RWPE1 (cell line): Measurements from ENCODE around the gene RIPK3.

Source experiments
- CTCF ChIA-PET: fragments of 350-600 bp; sonication (Branson Sonifier 250); formaldehyde crosslinking; extraction: SDS; loops from one replicate; lab custom pipeline; 2021; lab: Yijun Ruan, JAX
- POLR2A ChIA-PET: fragments of 400-600 bp; formaldehyde crosslinking; extraction: SDS; loops from one replicate; lab custom pipeline; 2020; ENCODE audit warnings: antibody characterized with exemption; ENCODE audit not compliant: low non-redundant PET; lab: Yijun Ruan, JAX
- DNase-seq: peaks from one replicate; pipeline ENCODE4 v3.0.0; 2012; ENCODE audit warnings: low spot score
- H3K27ac ChIP-seq: fragments of 450-650 bp; 2 replicates; pipeline ENCODE4 v1.5.1; 2017
- TF ChIP-seq, protein P1 (sequence below): fragments of 450-650 bp; conservative IDR thresholded peaks from 2 replicates; pipeline ENCODE4 v1.5.1; 2017; ENCODE audit warnings: low read depth, mild to moderate bottlenecking

RIPK3 gene

DNA sequence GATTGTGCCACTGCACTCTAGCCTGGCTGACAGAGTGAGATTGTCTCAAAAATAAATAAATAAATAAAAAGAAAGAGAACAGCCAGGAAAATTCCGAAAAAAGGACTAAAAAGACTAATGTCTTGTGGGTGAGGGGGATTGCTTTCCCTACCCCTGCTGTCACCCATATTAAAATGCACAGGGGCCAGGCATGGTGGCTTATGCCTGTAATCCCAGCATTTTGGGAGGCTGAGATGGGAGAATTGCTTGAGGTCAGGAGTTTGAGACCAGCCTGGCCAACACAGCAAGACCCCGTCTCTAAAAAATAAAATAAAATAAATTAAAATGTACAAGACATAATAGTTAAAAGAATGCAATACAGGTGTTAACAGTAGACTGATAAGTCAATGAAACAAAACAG is 46.3 kb downstream of the RIPK3 start:
- ChIA-PET CTCF (interaction anchor here (1.2 to 1.7 kb wide), 2 partner anchors 10 to 12 kb away, joined by 3 to 4 read pairs; no protein-coding TSS in a partner anchor), POLR2A (no interaction called here)
- H3K27ac ChIP-seq, result no peak overlapping the region
- no peak for DNase-seq
- TF ChIP-seq, protein P1, sequence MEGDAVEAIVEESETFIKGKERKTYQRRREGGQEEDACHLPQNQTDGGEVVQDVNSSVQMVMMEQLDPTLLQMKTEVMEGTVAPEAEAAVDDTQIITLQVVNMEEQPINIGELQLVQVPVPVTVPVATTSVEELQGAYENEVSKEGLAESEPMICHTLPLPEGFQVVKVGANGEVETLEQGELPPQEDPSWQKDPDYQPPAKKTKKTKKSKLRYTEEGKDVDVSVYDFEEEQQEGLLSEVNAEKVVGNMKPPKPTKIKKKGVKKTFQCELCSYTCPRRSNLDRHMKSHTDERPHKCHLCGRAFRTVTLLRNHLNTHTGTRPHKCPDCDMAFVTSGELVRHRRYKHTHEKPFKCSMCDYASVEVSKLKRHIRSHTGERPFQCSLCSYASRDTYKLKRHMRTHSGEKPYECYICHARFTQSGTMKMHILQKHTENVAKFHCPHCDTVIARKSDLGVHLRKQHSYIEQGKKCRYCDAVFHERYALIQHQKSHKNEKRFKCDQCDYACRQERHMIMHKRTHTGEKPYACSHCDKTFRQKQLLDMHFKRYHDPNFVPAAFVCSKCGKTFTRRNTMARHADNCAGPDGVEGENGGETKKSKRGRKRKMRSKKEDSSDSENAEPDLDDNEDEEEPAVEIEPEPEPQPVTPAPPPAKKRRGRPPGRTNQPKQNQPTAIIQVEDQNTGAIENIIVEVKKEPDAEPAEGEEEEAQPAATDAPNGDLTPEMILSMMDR, result no peak

DNA sequence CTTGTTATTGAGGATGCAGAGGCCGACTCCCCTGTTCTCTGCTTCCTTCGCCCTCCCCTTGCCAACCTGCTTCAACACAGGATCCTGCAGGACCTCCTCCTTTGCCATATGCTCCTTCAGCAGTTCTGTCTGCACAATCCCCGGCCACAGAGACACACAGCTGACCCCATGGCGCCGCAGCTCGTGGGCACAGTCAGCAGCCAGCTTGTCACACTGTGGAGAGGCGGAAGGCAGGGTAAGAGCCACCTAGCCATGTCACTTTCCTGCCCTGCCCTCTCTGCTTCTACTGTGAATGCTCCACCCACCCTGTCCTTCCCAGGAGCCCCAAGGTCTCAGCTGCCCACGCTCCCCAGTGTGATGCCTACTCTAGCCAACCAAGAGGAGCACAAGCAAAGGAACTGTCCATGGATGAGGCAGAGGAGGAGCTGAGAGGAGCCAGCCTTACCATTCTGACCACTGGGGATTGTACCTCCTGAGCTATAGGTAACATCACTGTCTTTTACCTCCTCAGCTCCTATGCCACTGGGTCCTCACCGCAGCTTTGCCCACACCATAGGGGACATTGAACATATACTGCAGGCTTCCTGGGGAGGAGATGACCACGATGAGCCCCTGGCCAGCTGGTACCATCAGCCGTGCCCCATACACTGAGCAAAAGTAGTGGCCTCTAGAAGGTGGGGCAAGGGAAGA is 47.5 kb downstream of the RIPK3 start:
- TF ChIP-seq, protein P1, result no peak
- ChIA-PET CTCF (interaction anchor here (1.0 to 1.7 kb wide), 3 partner anchors 9 to 50 kb away, joined by 3 to 4 read pairs (median 3); partner anchors contain the start of gene TINF2), POLR2A (no interaction called here)
- no peak for DNase-seq
- peak overlapping the region; percentile 13; the same call in 1 of the 2 replicates for H3K27ac ChIP-seq

DNA sequence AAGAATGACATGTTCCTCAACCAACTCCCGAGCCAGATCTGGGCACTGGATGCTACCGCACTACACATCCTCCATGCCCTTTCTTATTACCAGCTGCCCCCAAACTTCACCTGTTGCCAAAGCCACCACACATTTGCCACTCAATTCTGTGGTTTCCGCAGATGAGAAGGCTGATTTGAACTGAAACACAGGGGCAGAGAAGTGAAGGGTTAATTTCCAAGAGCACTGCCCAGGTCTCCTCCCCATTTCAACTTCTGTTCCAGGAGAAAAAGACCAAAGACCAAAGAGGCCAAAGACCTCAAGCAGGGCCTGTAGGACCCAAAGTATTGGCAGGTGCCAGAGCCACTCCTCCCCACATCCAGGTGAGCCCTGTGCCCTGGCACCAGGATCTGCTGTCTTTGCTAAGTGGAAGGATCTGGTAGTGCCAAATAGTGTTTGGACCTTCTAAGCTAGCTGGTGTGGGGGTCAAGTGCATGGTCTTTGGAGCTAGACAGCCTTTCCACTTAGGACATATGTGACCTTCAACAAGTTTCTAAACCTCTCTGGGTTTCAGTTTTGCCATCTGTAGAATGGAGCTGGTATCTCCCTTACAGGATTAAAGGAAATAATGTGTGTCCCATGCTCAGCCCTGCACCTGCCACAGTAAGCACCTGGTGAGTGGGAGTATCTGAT is 48.2 kb downstream of the RIPK3 start:
- CTCF ChIA-PET, result interaction anchor here (1.7 kb wide), 1 partner anchor 8 kb away, joined by 4 read pairs; no protein-coding TSS in a partner anchor
- DNase-seq, result no peak
- H3K27ac ChIP-seq, result peak overlapping the region; percentile 34
- POLR2A ChIA-PET, result no interaction called here
- TF ChIP-seq, protein P1, result no peak

DNA sequence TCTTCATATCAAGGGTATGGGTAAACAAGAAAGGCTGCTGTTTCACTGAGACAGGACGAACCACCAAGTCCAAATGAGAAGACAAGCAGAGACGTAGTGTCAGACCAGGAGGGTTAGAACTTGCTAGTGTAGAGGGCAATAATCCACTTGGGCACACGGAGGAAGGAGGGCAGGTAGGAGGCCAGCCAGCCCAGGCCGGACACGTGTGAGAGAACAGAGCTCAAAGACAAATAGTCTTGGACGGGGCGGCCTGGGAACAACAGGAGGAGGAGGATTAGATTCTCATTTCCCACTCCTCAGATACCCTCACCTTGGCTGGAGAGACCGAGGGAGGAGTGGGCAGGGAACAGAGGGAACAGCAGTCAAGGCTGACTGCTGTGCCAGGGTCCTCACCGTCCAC is 49.0 kb downstream of the RIPK3 start:
- ChIA-PET POLR2A (no interaction called here), CTCF (interaction anchor here (0.6 kb wide), 1 partner anchor 11 kb away, joined by 3 read pairs; no protein-coding TSS in a partner anchor)
- peak overlapping the region; percentile 34 for H3K27ac ChIP-seq
- TF ChIP-seq, protein P1, result no peak
- no peak for DNase-seq

DNA sequence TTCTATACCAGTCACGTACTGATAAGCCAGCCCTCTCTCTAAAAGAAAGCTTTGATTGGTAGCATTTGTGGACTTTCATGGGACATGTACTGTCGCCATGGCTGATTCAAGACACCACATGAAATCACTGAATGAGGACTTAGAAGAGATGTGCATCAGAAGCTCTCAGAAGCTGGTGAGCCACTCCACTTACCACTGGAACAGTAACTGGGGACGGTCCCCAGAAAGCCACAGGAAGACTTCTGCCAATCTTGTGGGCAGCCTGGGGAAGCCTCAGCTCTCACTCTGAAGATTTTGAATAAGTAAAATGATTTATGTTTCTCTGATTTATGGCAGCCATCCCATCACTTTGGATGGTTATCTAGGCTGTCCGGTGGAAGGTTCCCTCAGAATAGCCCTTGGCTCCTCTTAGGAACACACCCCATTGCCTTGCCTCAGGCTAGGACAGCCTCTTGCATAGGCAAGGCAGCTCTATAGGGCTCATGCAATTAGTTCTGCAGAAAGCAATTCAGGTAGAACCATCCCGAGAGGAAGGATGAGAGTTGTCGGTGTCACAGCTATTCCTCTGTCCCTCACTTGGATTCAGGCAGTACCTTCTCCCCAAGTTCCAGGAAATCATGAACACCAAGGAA is 50.0 kb downstream of the RIPK3 start:
- POLR2A ChIA-PET, result interaction anchor here (0.6 kb wide), 1 partner anchor 49 kb away, joined by 3 read pairs; no protein-coding TSS in a partner anchor
- TF ChIP-seq, protein P1, result no peak

DNA sequence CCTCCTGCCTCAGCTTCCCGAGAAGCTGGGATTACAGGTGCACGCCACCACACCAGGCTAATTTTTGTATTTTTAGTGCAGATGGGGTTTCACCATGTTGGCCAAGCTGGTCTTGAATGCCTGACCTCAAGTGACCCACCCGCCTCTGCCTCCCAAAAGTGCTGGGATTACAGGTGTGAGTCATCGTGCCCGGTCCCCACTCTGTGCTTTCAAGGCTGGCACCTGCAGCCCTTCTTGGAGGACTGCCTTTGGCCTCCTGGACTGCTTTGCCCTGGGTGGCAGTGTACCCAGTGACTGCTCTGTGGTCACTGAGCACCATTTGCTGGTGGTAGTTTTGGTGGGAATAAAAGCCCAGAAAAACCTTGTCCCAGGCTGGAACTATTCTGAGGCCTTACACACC is 52.8 kb downstream of the RIPK3 start:
- POLR2A ChIA-PET, result interaction anchor here (0.9 kb wide), 1 partner anchor 45 kb away, joined by 4 read pairs; the partner anchor contains the start of gene TINF2
- peak overlapping the region; percentile 71 for H3K27ac ChIP-seq
- TF ChIP-seq, protein P1, result no peak
- DNase-seq, result no peak
- CTCF ChIA-PET, result interaction anchor here (0.6 to 0.7 kb wide), 2 partner anchors 9 to 10 kb away, joined by 3 read pairs; no protein-coding TSS in a partner anchor

More for the DNA sequence above, 50.0 kb downstream of the RIPK3 start:
- no peak overlapping the region for H3K27ac ChIP-seq
- no peak for DNase-seq
- CTCF ChIA-PET, result interaction anchor here (0.6 kb wide), 1 partner anchor 17 kb away, joined by 4 read pairs; no protein-coding TSS in a partner anchor
